ENCODE measurements around the gene TEX9. TPM values are rescaled to one million over a fixed set of nuclear protein-coding genes. Genes with fewer than 3 reads are reported as not detected.
"Not testable (repeated sequence)": the region's sequence is repeated elsewhere in the genome, so short reads cannot be mapped to it uniquely, and the experiment has no call there.

The TEX9 gene
- total RNA-seq, 1 donor from 2014 or later = 10.3 TPM

DNA sequence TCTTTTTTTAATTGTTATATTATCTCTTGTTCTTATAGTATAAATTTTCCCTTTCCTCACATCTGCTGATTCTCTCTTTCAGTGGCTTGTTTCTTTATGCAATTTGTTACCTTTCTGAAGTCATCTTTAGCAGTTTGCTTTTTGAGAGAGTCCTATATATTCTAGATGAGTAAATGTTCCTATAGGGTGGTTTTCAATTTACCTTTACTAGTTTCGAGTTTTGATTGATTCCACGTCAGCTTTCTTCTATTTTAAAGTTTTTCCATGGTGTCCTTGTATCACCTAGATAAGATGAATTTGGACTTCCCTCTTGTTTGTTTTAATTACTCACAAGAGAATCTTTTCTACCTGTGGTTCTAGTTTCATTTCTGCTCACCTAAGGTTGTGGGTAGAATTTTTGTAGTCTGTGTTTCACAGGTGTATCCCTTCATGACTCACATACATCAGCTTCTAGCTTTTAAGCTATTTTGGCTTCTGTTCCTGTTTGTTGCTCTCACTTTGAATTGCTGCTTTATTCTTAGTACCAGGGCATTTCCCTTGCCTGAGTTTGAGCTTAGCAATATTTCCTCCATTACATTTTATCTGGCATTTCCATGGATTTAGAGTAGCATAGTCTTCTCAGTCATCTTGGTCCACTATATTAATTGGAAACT lies 6.4 kb downstream of the TEX9 start:
- Histone ChIP-seq H3K36me3 (ENCODE audit: insufficient read depth, low read length) (no peaks in the 10 kb centered on the region), H3K79me2 (ENCODE audit: insufficient read depth, low read length) (no peaks in the 10 kb centered on the region), H3K4me3 (ENCODE audit: insufficient read depth, low read depth, low read length) (no peak overlapping the region), H3K9me3 (ENCODE audit: insufficient read depth, low read depth, low read length) (no peaks in the 10 kb centered on the region), H3K27me3 (ENCODE audit: insufficient read depth, low read length) (no peaks in the 10 kb centered on the region), H3K9ac (ENCODE audit: low read length) (no peak overlapping the region), H2AFZ (ENCODE audit: low read depth, low read length) (no peak overlapping the region), H3K4me1 (ENCODE audit: insufficient read depth, low read length) (no peaks in the 10 kb centered on the region), H4K20me1 (ENCODE audit: insufficient read depth, low read length) (no peaks in the 10 kb centered on the region), H3K27ac (ENCODE audit: low read depth, low read length) (no peak overlapping the region), H3K4me2 (ENCODE audit: low read length) (no peak overlapping the region)
- no peaks in the 10 kb centered on the region for H3K36me3 Mint-ChIP-seq (ENCODE audit: low read depth, unreplicated experiment)
- TF ChIP-seq CTCF (IDR thresholded peaks at IDR 0.05; ENCODE audit: insufficient read depth, low read depth, low read length) (no peak), EZH2 (IDR thresholded peaks at IDR 0.05; ENCODE audit: insufficient read depth, low read length) (no peak)
- no peaks in the 10 kb centered on the region for H3K27me3 Mint-ChIP-seq (ENCODE audit: low read depth, unreplicated experiment)
- no peak overlapping the region for H3K27ac Mint-ChIP-seq (ENCODE audit: unreplicated experiment)
- no peak for FAIRE-seq
- no peaks in the 10 kb centered on the region for H3K9me3 Mint-ChIP-seq (ENCODE audit: unreplicated experiment)
- no peak for DNase-seq (ENCODE audit: low read depth)
- peaks cover 4% of the 10 kb centered on the region for H3K4me1 Mint-ChIP-seq (ENCODE audit: low read depth, unreplicated experiment)
- H3K4me3 Mint-ChIP-seq (ENCODE audit: unreplicated experiment) = no peak overlapping the region

GRCh38 chr15:56374693-56375092 lies 9.5 kb downstream of the TEX9 start:
- H3K36me3 Mint-ChIP-seq (ENCODE audit: low read depth, unreplicated experiment); H3K9me3 Mint-ChIP-seq (ENCODE audit: unreplicated experiment); H4K20me1 ChIP-seq (ENCODE audit: insufficient read depth, low read length); H3K4me2 ChIP-seq (ENCODE audit: low read length); H3K27ac Mint-ChIP-seq (ENCODE audit: unreplicated experiment); H3K27ac ChIP-seq (ENCODE audit: low read depth, low read length); H3K4me3 ChIP-seq (ENCODE audit: insufficient read depth, low read depth, low read length); H3K27me3 Mint-ChIP-seq (ENCODE audit: low read depth, unreplicated experiment); H3K9me3 ChIP-seq (ENCODE audit: insufficient read depth, low read depth, low read length); H2AFZ ChIP-seq (ENCODE audit: low read depth, low read length); H3K4me3 Mint-ChIP-seq (ENCODE audit: unreplicated experiment); FAIRE-seq; H3K27me3 ChIP-seq (ENCODE audit: insufficient read depth, low read length); H3K4me1 ChIP-seq (ENCODE audit: insufficient read depth, low read length); H3K9ac ChIP-seq (ENCODE audit: low read length); H3K36me3 ChIP-seq (ENCODE audit: insufficient read depth, low read length); H3K79me2 ChIP-seq (ENCODE audit: insufficient read depth, low read length); H3K4me1 Mint-ChIP-seq (ENCODE audit: low read depth, unreplicated experiment); DNase-seq (ENCODE audit: low read depth): not testable (repeated sequence)

- not testable (repeated sequence) for FAIRE-seq; H3K4me2 ChIP-seq (ENCODE audit: low read length); H3K27ac Mint-ChIP-seq (ENCODE audit: unreplicated experiment); H3K9me3 Mint-ChIP-seq (ENCODE audit: unreplicated experiment); H3K4me3 ChIP-seq (ENCODE audit: insufficient read depth, low read depth, low read length); H2AFZ ChIP-seq (ENCODE audit: low read depth, low read length); H3K79me2 ChIP-seq (ENCODE audit: insufficient read depth, low read length); DNase-seq (ENCODE audit: low read depth); H3K9me3 ChIP-seq (ENCODE audit: insufficient read depth, low read depth, low read length); H3K27ac ChIP-seq (ENCODE audit: low read depth, low read length); H3K27me3 ChIP-seq (ENCODE audit: insufficient read depth, low read length); H3K4me1 ChIP-seq (ENCODE audit: insufficient read depth, low read length); H3K36me3 ChIP-seq (ENCODE audit: insufficient read depth, low read length); H4K20me1 ChIP-seq (ENCODE audit: insufficient read depth, low read length); H3K4me1 Mint-ChIP-seq (ENCODE audit: low read depth, unreplicated experiment); H3K36me3 Mint-ChIP-seq (ENCODE audit: low read depth, unreplicated experiment); H3K9ac ChIP-seq (ENCODE audit: low read length); H3K4me3 Mint-ChIP-seq (ENCODE audit: unreplicated experiment); H3K27me3 Mint-ChIP-seq (ENCODE audit: low read depth, unreplicated experiment)
These were observed 12.6 kb downstream of the TEX9 start for GRCh38 chr15:56377822-56378221.

Measured in astrocyte (in vitro differentiated cells and primary cell).